IMR-90 (cell line): ENCODE measurements around the gene TRIM41. TPM values are rescaled to one million over a fixed set of nuclear protein-coding genes. Genes with fewer than 3 reads are reported as not detected.
"Not testable (repeated sequence)": the region's sequence is repeated elsewhere in the genome, so short reads cannot be mapped to it uniquely, and the experiment has no call there.

Experiments used
- ATAC-seq: fragments of 200-7000 bp; cut with Tn5 transposase; 2 replicates; pipeline ENCODE4 v1.9.1; 2020; ENCODE audit warnings: low read depth, mild to moderate bottlenecking, moderate library complexity
- BruUV-seq: library from RNA; stranded (reverse); fragments of 400-500 nt; replicated peaks from 2 replicates; lab custom pipeline; 2021; lab: Mats Ljungman, UMichigan
- CTCF ChIA-PET: fragments of 300-600 bp; formaldehyde crosslinking; extraction: SDS; loops from one replicate; lab custom pipeline; 2021; ENCODE audit warnings: antibody characterized with exemption; lab: Yijun Ruan, JAX
- POLR2A ChIA-PET: fragments of 300-600 bp; sonication (Branson Sonifier 250); formaldehyde crosslinking; loops from one replicate; lab custom pipeline; 2022; ENCODE audit warnings: antibody characterized with exemption; ENCODE audit not compliant: unreplicated experiment; lab: Charles Lee
- DNase-seq: peaks from one replicate; pipeline ENCODE4 v3.0.0; 2013
- H2AFZ ChIP-seq: replicated peaks from 2 replicates; pipeline ENCODE3; 2013; ENCODE audit warnings: low read length, mild to moderate bottlenecking; ENCODE audit not compliant: poor library complexity
- H2AK5ac ChIP-seq: 2 replicates; pipeline ENCODE4 v1.6.1; 2013; ENCODE audit warnings: low read depth, low read length, inconsistent platforms
- H2AK9ac ChIP-seq: replicated peaks from 2 replicates; pipeline ENCODE3; 2013; ENCODE audit warnings: mild to moderate bottlenecking, low read depth, low read length, moderate library complexity; ENCODE audit not compliant: poor library complexity
- H2BK120ac ChIP-seq: 2 replicates; pipeline ENCODE4 v1.6.1; 2013; ENCODE audit warnings: low read depth, low read length, inconsistent platforms
- H2BK15ac ChIP-seq: 3 replicates; pipeline ENCODE4 v1.6.1; 2013; ENCODE audit warnings: low read depth, low read length, inconsistent platforms
- H2BK20ac ChIP-seq: 2 replicates; pipeline ENCODE4 v1.6.1; 2013; ENCODE audit warnings: low read depth, mild to moderate bottlenecking, inconsistent platforms, low read length, moderate library complexity
- H2BK5ac ChIP-seq: 2 replicates; pipeline ENCODE4 v1.6.1; 2013; ENCODE audit warnings: mild to moderate bottlenecking, low read depth, low read length, inconsistent platforms; ENCODE audit not compliant: poor library complexity, severe bottlenecking
- H3K14ac ChIP-seq: replicated peaks from 2 replicates; pipeline ENCODE4 v1.6.1; 2013; ENCODE audit warnings: low read depth, low read length, inconsistent platforms
- H3K18ac ChIP-seq: 2 replicates; pipeline ENCODE4 v1.6.1; 2013; ENCODE audit warnings: low read depth, low read length, control low read depth
- H3K23ac ChIP-seq: 2 replicates; pipeline ENCODE4 v1.6.1; 2013; ENCODE audit warnings: low read depth, low read length, inconsistent platforms
- H3K27ac ChIP-seq: 2 replicates; pipeline ENCODE4 v1.5.1; 2013; ENCODE audit warnings: mild to moderate bottlenecking, control low read depth, low read length; ENCODE audit not compliant: insufficient read depth
- H3K27me3 ChIP-seq: 2 replicates; pipeline ENCODE4 v1.6.1; 2013; ENCODE audit warnings: low read length; ENCODE audit not compliant: control insufficient read depth, insufficient read depth
- H3K36me3 ChIP-seq: 2 replicates; pipeline ENCODE4 v1.6.1; 2013; ENCODE audit warnings: low read length, mixed read lengths; ENCODE audit not compliant: control insufficient read depth, insufficient read depth
- H3K4ac ChIP-seq: 2 replicates; pipeline ENCODE4 v1.6.1; 2013; ENCODE audit warnings: low read depth, low read length, inconsistent platforms
- H3K4me1 ChIP-seq: 2 replicates; pipeline ENCODE4 v1.6.1; 2013; ENCODE audit warnings: low read length, mixed read lengths; ENCODE audit not compliant: control insufficient read depth, insufficient read depth
- H3K4me2 ChIP-seq: 2 replicates; pipeline ENCODE4 v1.6.1; 2013; ENCODE audit warnings: low read depth, mild to moderate bottlenecking, control low read depth, low read length, moderate library complexity
- H3K4me3 ChIP-seq: 2 replicates; pipeline ENCODE4 v1.5.1; 2013; ENCODE audit warnings: low read depth, mild to moderate bottlenecking, control low read depth, low read length, moderate library complexity; ENCODE audit not compliant: insufficient read depth
- H3K56ac ChIP-seq: 2 replicates; pipeline ENCODE4 v1.6.1; 2013; ENCODE audit warnings: low read length, inconsistent platforms; ENCODE audit not compliant: insufficient read depth; ENCODE audit errors: extremely low read depth
- H3K79me1 ChIP-seq, 2 experiments: 2 replicates each; pipeline ENCODE4 v1.6.1; 2013; ENCODE audit warnings: low read length in 2 of 2, inconsistent platforms in 1 of 2, low read depth in 1 of 2
- H3K9ac ChIP-seq: 2 replicates; pipeline ENCODE4 v1.6.1; 2013; ENCODE audit warnings: low read depth, low read length, control low read depth
- H3K9me1 ChIP-seq: 2 replicates; pipeline ENCODE4 v1.6.1; 2013; ENCODE audit warnings: low read length, inconsistent platforms; ENCODE audit not compliant: insufficient read depth
- H3K9me3 ChIP-seq: 2 replicates; pipeline ENCODE4 v1.6.1; 2013; ENCODE audit warnings: low read length; ENCODE audit not compliant: control insufficient read depth, insufficient read depth
- H4K20me1 ChIP-seq: 2 replicates; pipeline ENCODE4 v1.6.1; 2013; ENCODE audit warnings: low read length, inconsistent platforms; ENCODE audit not compliant: insufficient read depth
- H4K5ac ChIP-seq: 2 replicates; pipeline ENCODE4 v1.6.1; 2013; ENCODE audit warnings: mild to moderate bottlenecking, low read depth, low read length, control low read depth
- H4K8ac ChIP-seq, 2 experiments: 2 replicates each; pipeline ENCODE4 v1.6.1; 2013; ENCODE audit warnings: low read depth in 2 of 2, low read length in 2 of 2, control low read depth in 1 of 2, inconsistent platforms in 1 of 2
- H4K91ac ChIP-seq: 2 replicates; pipeline ENCODE4 v1.6.1; 2013; ENCODE audit warnings: low read depth, low read length, inconsistent platforms; ENCODE audit not compliant: insufficient read depth
- CEBPB ChIP-seq: IDR thresholded peaks from 2 replicates; pipeline ENCODE4 v1.6.1; 2012; ENCODE audit warnings: low read depth, low read length, improper control_type of control experiment
- ELK1 ChIP-seq: fragments of 150-350 bp; IDR thresholded peaks from 2 replicates; pipeline ENCODE4 v1.6.1; 2016; ENCODE audit warnings: low read depth, mild to moderate bottlenecking, low read length, moderate library complexity, borderline replicate concordance
- MAZ ChIP-seq: IDR thresholded peaks from 2 replicates; pipeline ENCODE4 v1.6.1; 2012; ENCODE audit warnings: low read depth, mild to moderate bottlenecking, low read length, improper control_type of control experiment, moderate library complexity, borderline replicate concordance
- RAD21 ChIP-seq: IDR thresholded peaks from 2 replicates; pipeline ENCODE4 v1.6.1; 2012; ENCODE audit warnings: low read length, improper control_type of control experiment
- SMC3 ChIP-seq: fragments of 150-350 bp; IDR thresholded peaks from 2 replicates; pipeline ENCODE4 v1.6.1; 2016; ENCODE audit warnings: low read depth, mild to moderate bottlenecking, antibody characterized with exemption, low read length, moderate library complexity
- WGBS, 2 experiments: methylation state at CpG; one replicate each; pipeline versions ENCODE4 v1.1.5 to v1.1.7; 2013; ENCODE audit warnings: missing lambda C conversion rate in 2 of 2; ENCODE audit not compliant: insufficient read length in 1 of 2; ENCODE audit errors: extremely low coverage in 2 of 2; 5-methylcytosine and 5-hydroxymethylcytosine counted together
- dilution Hi-C: fragments of 300-500 bp; cut with HindIII; formaldehyde crosslinking; loops from one replicate; pipeline ENCODE4 v1.14.3; 2018; ENCODE audit warnings: low sequenced_read_pairs; ENCODE audit not compliant: unreplicated experiment
- in situ Hi-C: fragments of 300-500 bp; cut with MboI; formaldehyde crosslinking; loops from 3 replicates; pipeline ENCODE4 v1.14.3; 2019; ENCODE audit warnings: low sequenced_read_pairs, inconsistent platforms, mixed read lengths
- intact Hi-C: fragments of 100-400 bp; cut with micrococcal nuclease; formaldehyde crosslinking; loops from 2 replicates; pipeline ENCODE4 v1.10.0; 2022
- polyA plus RNA-seq, 3 experiments: library from polyadenylated mRNA; depleted of rRNA; stranded (reverse); fragments of >200 nt; gene quantifications; 2 replicates each; pipeline ENCODE4 v1.2.3, GENCODE V29; 2012; ENCODE audit warnings: low replicate concordance in 1 of 3
- total RNA-seq: library from RNA; depleted of rRNA; stranded (reverse); fragments of >200 nt; gene quantifications from 2 replicates; pipeline ENCODE4 v1.2.3, GENCODE V29; 2012

Gene TRIM41
- total and polyA plus RNA-seq, 2 of the 4 experiments (the other 2 are of a cell fraction): 5.9 to 15.7 TPM

GRCh38 chr5:181281984-181282316, 58.9 kb downstream of the TRIM41 start:
- Histone ChIP-seq H4K8ac (no peak overlapping the region), H2BK20ac (no peak overlapping the region), H3K79me1 (no peaks in the 10 kb centered on the region), H4K5ac (no peak overlapping the region), H3K4me1 (no peaks in the 10 kb centered on the region), H2AFZ (no peak overlapping the region), H3K9ac (no peak overlapping the region), H3K36me3 (no peaks in the 10 kb centered on the region), H3K9me3 (no peaks in the 10 kb centered on the region), H4K91ac (no peak overlapping the region), H3K4ac (no peak overlapping the region), H3K56ac (no peak overlapping the region), H3K4me3 (no peak overlapping the region), H3K9me1 (no peaks in the 10 kb centered on the region), H3K27ac (no peak overlapping the region), H2AK9ac (no peak overlapping the region), H3K14ac (no peak overlapping the region), H2BK120ac (no peak overlapping the region), H3K23ac (no peak overlapping the region), H4K20me1 (no peaks in the 10 kb centered on the region), H2AK5ac (no peak overlapping the region), H2BK5ac (no peak overlapping the region), H3K4me2 (no peak overlapping the region), H3K27me3 (no peaks in the 10 kb centered on the region), H2BK15ac (no peak overlapping the region), H3K18ac (no peak overlapping the region)
- dilution Hi-C loops: no loop called here
- POLR2A ChIA-PET: no interaction called here
- intact Hi-C loops: no loop called here
- BruUV-seq: no TSS peak
- WGBS, 2 experiments: 100% methylated on average over 6 of the region's 18 CpGs; no CpG with 5 or more reads in 1 of the 2 experiments
- no peak for TF ChIP-seq MAZ
- TF ChIP-seq RAD21: no peak
- no peak for TF ChIP-seq CEBPB
- TF ChIP-seq SMC3: no peak
- no peak for TF ChIP-seq ELK1
- DNase-seq (no peak), ATAC-seq (no peak)
- in situ Hi-C loops: no loop called here
- CTCF ChIA-PET: no interaction called here

- H3K14ac ChIP-seq, ATAC-seq, H3K79me1 ChIP-seq, H4K20me1 ChIP-seq, H2AFZ ChIP-seq, H3K18ac ChIP-seq, H3K27ac ChIP-seq, H3K27me3 ChIP-seq, in situ Hi-C loops, H4K8ac ChIP-seq, intact Hi-C loops, H4K5ac ChIP-seq, H2BK120ac ChIP-seq, H3K23ac ChIP-seq, CTCF ChIA-PET, POLR2A ChIA-PET, H2AK5ac ChIP-seq, H2BK15ac ChIP-seq, dilution Hi-C loops, DNase-seq, H3K56ac ChIP-seq, H3K9ac ChIP-seq, H3K4ac ChIP-seq, H2BK20ac ChIP-seq, H3K4me2 ChIP-seq, H3K4me3 ChIP-seq, H3K9me3 ChIP-seq, H3K4me1 ChIP-seq, H2AK9ac ChIP-seq, H3K9me1 ChIP-seq, H4K91ac ChIP-seq, H3K36me3 ChIP-seq, BruUV-seq, H2BK5ac ChIP-seq: not testable (repeated sequence)
- WGBS, 2 experiments: 70% methylated on average over 2 of the region's 16 CpGs; no CpG with 5 or more reads in 1 of the 2 experiments
These were observed 59.3 kb downstream of the TRIM41 start for GRCh38 chr5:181282415-181282814.
